ENCODE measurements around the gene RFC2. TPM values are rescaled to one million over a fixed set of nuclear protein-coding genes. Genes with fewer than 3 reads are reported as not detected.
"Not testable (repeated sequence)": the region's sequence is repeated elsewhere in the genome, so short reads cannot be mapped to it uniquely, and the experiment has no call there.

RFC2 gene
- total RNA-seq, 1 experiment from 2014 or later, result 75.6 TPM

GRCh38 chr7:74212661-74213060, 41.5 kb downstream of the RFC2 start (continued):
- no peak for TF ChIP-seq SRF (IDR thresholded peaks at IDR 0.05; ENCODE audit: low read depth)
- no peak for TF ChIP-seq ZNF274 (IDR thresholded peaks at IDR 0.05; ENCODE audit: low read depth, low read length)
- TF ChIP-seq YY1 (IDR thresholded peaks at IDR 0.05; ENCODE audit: extremely low read depth, insufficient replicate concordance, low read depth, low read length), result no peak
- no peak for TF ChIP-seq RAD21 (IDR thresholded peaks at IDR 0.05; ENCODE audit: low read depth)

GRCh38 chr7:74208241-74208640, 46.0 kb downstream of the RFC2 start:
- CTCF ChIA-PET, result interaction anchor here (0.7 to 1.2 kb wide), 3 partner anchors 71 to 199 kb away, joined by 3 to 4 read pairs (median 3); no protein-coding TSS in a partner anchor
- RAD21 ChIA-PET (ENCODE audit: low non-redundant PET in 1 of 2, low total read pairs in 2 of 2, uncharacterized antibody in 2 of 2, unreplicated experiment in 2 of 2), result interaction anchor here in 1 of 2 experiments (0.6 kb wide), 1 partner anchor 20 kb away, joined by 3 read pairs; no protein-coding TSS in a partner anchor

DNA sequence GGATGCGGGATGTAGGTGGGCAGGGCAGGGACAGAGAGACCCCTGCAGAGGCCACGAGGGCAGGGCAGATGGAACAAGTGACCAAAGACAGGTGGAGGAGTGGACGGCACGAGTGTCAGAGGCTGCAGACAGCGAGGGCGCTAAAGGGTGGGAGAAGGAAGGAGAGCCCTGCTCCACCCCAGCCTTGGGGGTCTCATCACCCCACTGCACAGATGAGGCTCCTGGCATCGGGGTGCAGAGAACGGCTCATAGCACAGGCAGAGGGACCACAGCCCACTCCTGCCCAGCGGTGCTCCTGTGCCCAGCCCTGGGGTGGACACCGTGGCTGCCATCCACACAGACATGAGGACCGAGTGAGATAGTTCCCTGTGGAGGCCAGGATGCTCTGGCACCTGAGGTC, 46.6 kb downstream of the RFC2 start:
- H3K4me2 ChIP-seq (ENCODE audit: low read length), result no peak overlapping the region
- RAD21 ChIA-PET (ENCODE audit: low non-redundant PET in 1 of 2, low total read pairs in 2 of 2, uncharacterized antibody in 2 of 2, unreplicated experiment in 2 of 2), result interaction anchor here (0.6 to 1.8 kb wide), 3 partner anchors 20 to 193 kb away, joined by 3 to 19 read pairs (median 4); no protein-coding TSS in a partner anchor
- BruUV-seq (replicated peaks), result no TSS peak
- no peak for TF ChIP-seq SRF (IDR thresholded peaks at IDR 0.05; ENCODE audit: low read depth)
- TF ChIP-seq, protein P1, sequence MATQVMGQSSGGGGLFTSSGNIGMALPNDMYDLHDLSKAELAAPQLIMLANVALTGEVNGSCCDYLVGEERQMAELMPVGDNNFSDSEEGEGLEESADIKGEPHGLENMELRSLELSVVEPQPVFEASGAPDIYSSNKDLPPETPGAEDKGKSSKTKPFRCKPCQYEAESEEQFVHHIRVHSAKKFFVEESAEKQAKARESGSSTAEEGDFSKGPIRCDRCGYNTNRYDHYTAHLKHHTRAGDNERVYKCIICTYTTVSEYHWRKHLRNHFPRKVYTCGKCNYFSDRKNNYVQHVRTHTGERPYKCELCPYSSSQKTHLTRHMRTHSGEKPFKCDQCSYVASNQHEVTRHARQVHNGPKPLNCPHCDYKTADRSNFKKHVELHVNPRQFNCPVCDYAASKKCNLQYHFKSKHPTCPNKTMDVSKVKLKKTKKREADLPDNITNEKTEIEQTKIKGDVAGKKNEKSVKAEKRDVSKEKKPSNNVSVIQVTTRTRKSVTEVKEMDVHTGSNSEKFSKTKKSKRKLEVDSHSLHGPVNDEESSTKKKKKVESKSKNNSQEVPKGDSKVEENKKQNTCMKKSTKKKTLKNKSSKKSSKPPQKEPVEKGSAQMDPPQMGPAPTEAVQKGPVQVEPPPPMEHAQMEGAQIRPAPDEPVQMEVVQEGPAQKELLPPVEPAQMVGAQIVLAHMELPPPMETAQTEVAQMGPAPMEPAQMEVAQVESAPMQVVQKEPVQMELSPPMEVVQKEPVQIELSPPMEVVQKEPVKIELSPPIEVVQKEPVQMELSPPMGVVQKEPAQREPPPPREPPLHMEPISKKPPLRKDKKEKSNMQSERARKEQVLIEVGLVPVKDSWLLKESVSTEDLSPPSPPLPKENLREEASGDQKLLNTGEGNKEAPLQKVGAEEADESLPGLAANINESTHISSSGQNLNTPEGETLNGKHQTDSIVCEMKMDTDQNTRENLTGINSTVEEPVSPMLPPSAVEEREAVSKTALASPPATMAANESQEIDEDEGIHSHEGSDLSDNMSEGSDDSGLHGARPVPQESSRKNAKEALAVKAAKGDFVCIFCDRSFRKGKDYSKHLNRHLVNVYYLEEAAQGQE (IDR thresholded peaks at IDR 0.05; ENCODE audit: low read depth), result no peak
- no peak for TF ChIP-seq POLR2A (IDR thresholded peaks at IDR 0.05; ENCODE audit: borderline replicate concordance, extremely low read depth, insufficient read depth, insufficient read length)
- no peak for TF ChIP-seq FOSL1 (IDR thresholded peaks at IDR 0.05; ENCODE audit: low read depth)
- TF ChIP-seq EZH2phosphoT487 (IDR thresholded peaks at IDR 0.05; ENCODE audit: borderline replicate concordance), result no peak
- no peak for TF ChIP-seq EGR1 (IDR thresholded peaks at IDR 0.05; ENCODE audit: low read depth)
- no peak for TF ChIP-seq ZFX (IDR thresholded peaks at IDR 0.05)
- no peak for TF ChIP-seq CEBPB (IDR thresholded peaks at IDR 0.05; ENCODE audit: low read depth)
- TF ChIP-seq ZNF274 (IDR thresholded peaks at IDR 0.05; ENCODE audit: low read depth, low read length), result no peak
- no peak for TF ChIP-seq CBX3 (IDR thresholded peaks at IDR 0.05; ENCODE audit: low read depth)
- TF ChIP-seq, protein P2, sequence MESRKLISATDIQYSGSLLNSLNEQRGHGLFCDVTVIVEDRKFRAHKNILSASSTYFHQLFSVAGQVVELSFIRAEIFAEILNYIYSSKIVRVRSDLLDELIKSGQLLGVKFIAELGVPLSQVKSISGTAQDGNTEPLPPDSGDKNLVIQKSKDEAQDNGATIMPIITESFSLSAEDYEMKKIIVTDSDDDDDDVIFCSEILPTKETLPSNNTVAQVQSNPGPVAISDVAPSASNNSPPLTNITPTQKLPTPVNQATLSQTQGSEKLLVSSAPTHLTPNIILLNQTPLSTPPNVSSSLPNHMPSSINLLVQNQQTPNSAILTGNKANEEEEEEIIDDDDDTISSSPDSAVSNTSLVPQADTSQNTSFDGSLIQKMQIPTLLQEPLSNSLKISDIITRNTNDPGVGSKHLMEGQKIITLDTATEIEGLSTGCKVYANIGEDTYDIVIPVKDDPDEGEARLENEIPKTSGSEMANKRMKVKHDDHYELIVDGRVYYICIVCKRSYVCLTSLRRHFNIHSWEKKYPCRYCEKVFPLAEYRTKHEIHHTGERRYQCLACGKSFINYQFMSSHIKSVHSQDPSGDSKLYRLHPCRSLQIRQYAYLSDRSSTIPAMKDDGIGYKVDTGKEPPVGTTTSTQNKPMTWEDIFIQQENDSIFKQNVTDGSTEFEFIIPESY (IDR thresholded peaks at IDR 0.05; ENCODE audit: extremely low read depth, insufficient replicate concordance, low read length), result no peak

More at GRCh38 chr7:74208241-74208640, 46.0 kb downstream of the RFC2 start:
- H3K9ac ChIP-seq (ENCODE audit: low read length); H3K27ac ChIP-seq (ENCODE audit: low read depth, low read length); BruUV-seq (replicated peaks); DNase-seq (ENCODE audit: low read depth, low spot score); H2AFZ ChIP-seq (ENCODE audit: low read depth, low read length, poor library complexity, severe bottlenecking); ATAC-seq; H3K4me3 ChIP-seq (replicated peaks in 1 of 2; ENCODE audit: low read depth in 1 of 2, low read length in 2 of 2); H3K36me3 ChIP-seq (ENCODE audit: control insufficient read depth in 1 of 2, insufficient read depth in 2 of 2, low read length in 2 of 2); H3K9me2 ChIP-seq (ENCODE audit: insufficient read depth); POLR2A ChIA-PET; H3K79me2 ChIP-seq (ENCODE audit: insufficient read depth, low read length); H3K27me3 ChIP-seq (ENCODE audit: insufficient read depth, low read length); H4K20me1 ChIP-seq (ENCODE audit: insufficient read depth); intact Hi-C loops (cut with micrococcal nuclease); H3K4me2 ChIP-seq (ENCODE audit: low read length); H3K9me3 ChIP-seq (ENCODE audit: control insufficient read depth in 1 of 2, insufficient read depth in 1 of 2, low read depth in 1 of 2, low read length in 2 of 2): not testable (repeated sequence)
- peaks cover 24 to 46% of the 10 kb centered on the region in 2 experiments for H3K4me1 ChIP-seq (ENCODE audit: control insufficient read depth in 1 of 2, insufficient read depth in 2 of 2, low read length in 2 of 2)

More for the DNA sequence above, 46.6 kb downstream of the RFC2 start:
- no peaks in the 10 kb centered on the region for H3K27me3 ChIP-seq (ENCODE audit: insufficient read depth, low read length)
- no peaks in the 10 kb centered on the region for H3K79me2 ChIP-seq (ENCODE audit: insufficient read depth, low read length)
- ATAC-seq (no peak), DNase-seq (ENCODE audit: low read depth, low spot score) (no peak)
- no peaks in the 10 kb centered on the region for H3K9me3 ChIP-seq (ENCODE audit: control insufficient read depth in 1 of 2, insufficient read depth in 1 of 2, low read depth in 1 of 2, low read length in 2 of 2)
- no peaks in the 10 kb centered on the region for H3K36me3 ChIP-seq (ENCODE audit: control insufficient read depth in 1 of 2, insufficient read depth in 2 of 2, low read length in 2 of 2)
- H2AFZ ChIP-seq (ENCODE audit: low read depth, low read length, poor library complexity, severe bottlenecking), result no peak overlapping the region
- no peaks in the 10 kb centered on the region for H3K9me2 ChIP-seq (ENCODE audit: insufficient read depth)
- ChIA-PET CTCF (interaction anchor here (0.7 to 3.2 kb wide), 5 partner anchors 9 to 199 kb away, joined by 3 to 79 read pairs (median 10); no protein-coding TSS in a partner anchor), POLR2A (no interaction called here)
- no peak overlapping the region for H3K27ac ChIP-seq (ENCODE audit: low read depth, low read length)
- H3K4me3 ChIP-seq (replicated peaks in 1 of 2; ENCODE audit: low read depth in 1 of 2, low read length in 2 of 2), result no peak overlapping the region
- H3K4me1 ChIP-seq (ENCODE audit: control insufficient read depth in 1 of 2, insufficient read depth in 2 of 2, low read length in 2 of 2), result peaks cover 30 to 50% of the 10 kb centered on the region in 2 experiments
- no peak overlapping the region for H3K9ac ChIP-seq (ENCODE audit: low read length)
- no peaks in the 10 kb centered on the region for H4K20me1 ChIP-seq (ENCODE audit: insufficient read depth)
- intact Hi-C loops (cut with micrococcal nuclease), result no loop called here
